ENCODE results near the gene COPZ2. TPM values are rescaled to one million over a fixed set of nuclear protein-coding genes. Genes with fewer than 3 reads are reported as not detected.
"Not testable (repeated sequence)": the region's sequence is repeated elsewhere in the genome, so short reads cannot be mapped to it uniquely, and the experiment has no call there.

The COPZ2 gene, protein sequence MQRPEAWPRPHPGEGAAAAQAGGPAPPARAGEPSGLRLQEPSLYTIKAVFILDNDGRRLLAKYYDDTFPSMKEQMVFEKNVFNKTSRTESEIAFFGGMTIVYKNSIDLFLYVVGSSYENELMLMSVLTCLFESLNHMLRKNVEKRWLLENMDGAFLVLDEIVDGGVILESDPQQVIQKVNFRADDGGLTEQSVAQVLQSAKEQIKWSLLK
- polyA plus RNA-seq (ENCODE audit: insufficient read length): 15.3 TPM
- long read RNA-seq, donor 1, partial matches to known transcripts: 0 of 3 reads
- long read RNA-seq, donor 1, other reads (novel, unspliced or antisense): 0 of 3 reads
- long read RNA-seq, donor 2, partial matches to known transcripts: 0 of 4 reads
- long read RNA-seq, donor 2, other reads (novel, unspliced or antisense): 0 of 4 reads
- long read RNA-seq, donor 3, partial matches to known transcripts: 0 of 3 reads
- long read RNA-seq, donor 3, other reads (novel, unspliced or antisense): 0 of 3 reads
- long read RNA-seq, donor 4, partial matches to known transcripts: 0 of 2 reads
- long read RNA-seq, donor 4, other reads (novel, unspliced or antisense): 0 of 2 reads
- long read RNA-seq, donor 5, partial matches to known transcripts: 0 of 3 reads
- long read RNA-seq, donor 5, other reads (novel, unspliced or antisense): 0 of 3 reads
- long read RNA-seq, donor 6, transcript COPZ2-210 (9 exons, 895 nt): major isoform, 5 of 10 reads
- long read RNA-seq, donor 6, partial matches to known transcripts: 5 of 10 reads
- long read RNA-seq, donor 6, other reads (novel, unspliced or antisense): 0 of 10 reads
- long read RNA-seq, donor 7, transcript COPZ2-210 (9 exons, 895 nt): major isoform, 5 of 221 reads
- long read RNA-seq, donor 7, partial matches to known transcripts: 194 of 221 reads
- long read RNA-seq, donor 7, other reads (novel, unspliced or antisense): 22 of 221 reads
- long read RNA-seq, donor 8, partial matches to known transcripts: 0 of 1 reads
- long read RNA-seq, donor 8, other reads (novel, unspliced or antisense): 0 of 1 reads

DNA sequence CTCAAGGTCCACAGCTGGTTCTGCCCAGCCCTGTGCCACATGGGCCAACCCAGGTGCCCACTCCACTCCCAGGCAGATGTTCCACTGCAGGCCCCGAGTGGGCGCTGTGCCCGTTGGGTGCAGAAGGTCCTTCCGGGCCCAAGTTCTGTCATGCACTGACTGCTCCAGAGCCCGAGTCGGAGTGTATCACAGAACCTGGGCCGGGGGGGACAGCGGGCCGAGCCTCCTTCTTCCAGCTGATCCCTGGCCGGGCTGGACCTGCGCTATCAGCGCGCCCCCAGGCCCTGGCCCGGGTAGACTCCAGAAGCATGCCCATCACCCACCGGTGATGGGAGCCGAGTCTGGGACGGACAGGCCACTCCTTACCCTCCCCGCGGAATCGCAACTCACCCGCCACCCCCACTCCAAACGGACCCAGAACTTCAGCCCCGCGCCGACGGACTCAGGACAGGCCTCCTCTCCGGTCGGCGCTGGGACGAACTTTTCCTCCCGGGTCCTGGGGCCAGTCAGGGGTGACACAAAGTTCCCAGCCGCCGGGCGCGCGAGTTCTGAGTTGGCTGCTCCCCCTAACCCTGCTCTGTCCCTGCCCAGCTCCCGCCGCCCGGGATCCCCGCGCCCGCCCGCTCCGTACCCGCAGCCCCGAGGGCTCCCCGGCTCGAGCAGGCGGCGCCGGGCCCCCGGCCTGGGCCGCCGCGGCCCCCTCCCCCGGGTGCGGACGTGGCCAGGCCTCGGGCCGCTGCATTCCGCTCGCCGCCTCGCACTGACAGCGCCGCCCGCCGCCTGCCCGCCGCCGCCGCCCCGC is at the start of gene COPZ2:
Gene COPZ2 (minus strand): TSS at position 762 of the 802 bp plus-strand sequence. CDS start 20 bp downstream, at position 742.
- no peak for DNase-seq

DNA sequence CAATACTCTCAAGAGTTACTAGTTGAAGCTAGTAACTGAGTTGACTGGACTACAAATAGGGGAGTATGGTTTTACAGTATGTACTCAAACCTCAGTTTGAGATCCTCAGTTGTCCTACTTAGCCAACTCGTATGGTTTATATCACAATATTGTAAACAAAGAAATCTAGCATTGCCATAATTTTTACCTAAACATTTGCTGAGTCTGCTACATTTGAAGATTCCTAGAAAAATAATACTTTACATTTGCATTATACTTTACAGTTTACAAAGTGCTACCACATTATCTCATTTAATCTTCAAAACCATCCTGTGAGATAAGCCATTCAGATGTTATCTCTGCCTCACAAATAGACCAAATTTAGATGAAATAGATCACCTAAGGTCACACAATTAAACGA is 47.3 kb upstream of the COPZ2 start:
- DNase-seq: no peak

- DNase-seq: no peak
Observed at GRCh38 chr17:48081858-48082257, 44.3 kb upstream of the COPZ2 start.

- DNase-seq: not testable (repeated sequence)
Observed at GRCh38 chr17:48077152-48077551, 39.6 kb upstream of the COPZ2 start.

DNA sequence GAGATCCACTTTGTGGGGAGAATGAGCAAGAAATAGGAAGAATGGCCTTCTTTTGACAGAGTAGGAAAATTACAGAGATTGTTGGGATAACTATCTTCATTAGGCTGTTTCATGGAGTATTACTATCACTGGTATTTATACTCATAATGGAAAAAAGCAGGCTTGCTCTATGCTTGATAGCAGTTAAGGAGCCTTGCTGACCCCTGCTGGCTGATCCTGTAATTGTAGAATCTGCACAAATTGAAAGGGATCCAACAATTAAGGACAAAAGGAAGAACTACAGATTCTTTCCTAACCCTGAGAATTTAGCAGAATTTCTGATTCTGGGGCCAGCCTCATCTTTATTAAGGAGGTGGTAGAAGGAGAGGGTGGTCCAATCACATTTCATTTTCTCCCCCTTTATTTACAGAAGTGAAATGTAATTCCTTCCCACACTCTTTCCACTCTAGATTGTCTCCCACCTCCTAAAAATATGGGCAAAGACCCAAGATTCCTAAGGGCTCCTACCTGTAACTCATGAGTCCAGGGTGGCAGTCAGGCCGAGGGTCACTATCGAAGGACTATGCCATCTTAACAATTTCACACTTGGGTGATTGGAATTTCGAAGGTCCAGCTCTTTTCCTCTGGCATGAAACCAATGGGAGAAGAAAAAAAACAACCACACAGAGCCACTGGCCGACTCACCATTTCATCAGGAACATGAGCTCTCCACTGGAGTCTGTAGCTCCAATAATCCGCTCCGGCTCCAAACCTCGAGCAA is 36.9 kb upstream of the COPZ2 start:
- DNase-seq: peak; percentile 78

GRCh38 chr17:48073566-48074094 is 36.0 kb upstream of the COPZ2 start:
- DNase-seq: not testable (repeated sequence)

DNA sequence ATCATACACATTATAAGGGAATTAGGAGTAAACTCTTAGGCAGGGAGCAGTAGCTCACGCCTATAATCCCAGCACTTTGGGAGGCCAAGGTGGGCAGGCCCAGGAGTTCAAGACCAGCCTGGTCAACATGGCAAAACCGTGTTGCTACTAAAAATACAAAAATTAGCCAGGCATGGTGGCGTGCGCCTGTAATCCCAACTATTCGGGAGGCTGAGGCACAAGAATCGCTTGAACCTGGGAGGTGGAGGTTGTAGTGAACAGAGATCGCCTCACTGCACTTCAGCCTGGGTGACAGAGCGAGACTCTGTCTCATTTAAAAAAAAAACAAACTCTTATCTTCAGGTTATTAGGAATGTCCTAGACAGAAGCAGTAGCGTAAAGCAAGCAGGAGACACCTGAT is 35.2 kb upstream of the COPZ2 start:
- DNase-seq: not testable (repeated sequence)

DNA sequence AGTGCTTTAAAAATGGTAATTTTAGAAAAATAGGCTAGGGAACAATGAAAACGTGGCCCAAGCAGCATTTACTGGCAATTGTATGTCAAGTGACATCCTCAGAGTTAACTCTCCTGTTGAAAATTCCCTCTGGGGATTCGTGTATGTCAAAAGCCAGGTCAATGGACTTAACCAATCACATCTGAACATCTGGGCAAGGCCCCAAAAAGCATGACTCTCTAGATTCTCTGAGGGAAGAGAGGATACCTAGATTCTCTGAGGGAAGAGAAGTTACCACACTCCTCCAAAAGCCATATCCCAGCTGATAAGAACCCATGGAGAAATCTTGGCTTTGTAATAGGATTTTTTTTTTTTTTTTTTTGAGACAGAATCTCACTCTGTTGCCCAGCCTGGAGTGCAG is 34.1 kb upstream of the COPZ2 start:
- no peak for DNase-seq

DNA sequence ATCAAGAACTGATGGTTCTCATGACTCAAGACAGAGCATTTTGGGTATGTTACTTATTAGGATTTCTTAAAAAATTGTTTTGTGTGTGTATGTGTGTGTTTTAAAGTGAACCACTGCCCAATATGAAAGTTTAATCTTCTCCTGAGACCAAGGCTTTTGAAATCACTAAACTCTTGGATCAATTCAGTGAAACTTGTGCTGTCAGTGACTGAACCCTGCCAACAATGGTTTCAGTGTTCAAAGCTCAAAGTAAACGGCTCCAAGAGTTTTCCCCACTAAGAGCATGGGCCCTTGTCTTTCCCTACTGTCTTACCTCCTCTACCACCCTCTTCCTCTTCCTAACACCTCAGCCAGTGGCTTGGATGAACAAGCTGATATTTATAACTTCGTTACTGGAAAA is 32.6 kb upstream of the COPZ2 start:
- no peak for DNase-seq

- DNase-seq: no peak
Observed at GRCh38 chr17:48068491-48068961, 30.9 kb upstream of the COPZ2 start.

GRCh38 chr17:48067808-48068207 is 30.2 kb upstream of the COPZ2 start:
- not testable (repeated sequence) for DNase-seq

GRCh38 chr17:48067245-48067644 is 29.6 kb upstream of the COPZ2 start:
- DNase-seq: no peak

DNA sequence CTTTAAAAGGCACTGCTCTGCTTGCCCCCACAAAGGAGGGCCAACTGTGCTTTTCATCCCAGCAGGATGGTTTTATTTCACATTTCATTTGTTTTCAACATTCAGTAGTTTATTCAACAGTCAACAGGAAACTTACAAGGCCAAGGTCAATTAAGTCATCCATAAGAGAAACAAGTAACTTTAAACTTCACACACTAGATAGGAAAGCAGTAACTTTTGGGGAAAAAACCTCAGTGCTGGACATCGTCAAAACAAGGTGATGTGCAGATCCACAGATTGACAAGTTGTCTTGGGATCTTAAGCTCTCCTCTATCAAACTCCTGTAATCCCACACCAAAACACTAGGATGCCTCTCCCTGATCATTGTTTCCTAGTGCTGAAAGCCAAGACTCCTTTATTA is 29.1 kb upstream of the COPZ2 start:
- no peak for DNase-seq

DNA sequence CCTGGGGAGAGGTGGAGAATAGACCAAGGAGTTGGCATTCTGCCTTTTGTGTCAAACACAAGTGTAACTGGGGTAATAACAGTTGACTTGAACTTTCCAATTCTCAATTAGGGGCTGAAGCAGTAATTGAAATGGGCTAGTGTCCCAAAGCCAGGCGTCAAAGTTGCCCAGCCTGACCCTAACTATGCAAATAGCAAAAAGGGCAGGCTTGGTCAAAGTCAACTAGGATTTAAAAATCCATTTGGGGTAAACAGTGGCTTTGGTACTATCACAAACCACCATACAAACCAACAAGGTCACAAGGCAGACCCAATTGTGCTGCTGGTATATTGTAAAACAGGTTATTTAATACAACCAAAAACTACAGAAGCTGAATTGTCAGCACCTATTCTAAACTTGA is 28.6 kb upstream of the COPZ2 start:
- no peak for DNase-seq

GRCh38 chr17:48064638-48065037 is 27.0 kb upstream of the COPZ2 start:
- no peak for DNase-seq

DNA sequence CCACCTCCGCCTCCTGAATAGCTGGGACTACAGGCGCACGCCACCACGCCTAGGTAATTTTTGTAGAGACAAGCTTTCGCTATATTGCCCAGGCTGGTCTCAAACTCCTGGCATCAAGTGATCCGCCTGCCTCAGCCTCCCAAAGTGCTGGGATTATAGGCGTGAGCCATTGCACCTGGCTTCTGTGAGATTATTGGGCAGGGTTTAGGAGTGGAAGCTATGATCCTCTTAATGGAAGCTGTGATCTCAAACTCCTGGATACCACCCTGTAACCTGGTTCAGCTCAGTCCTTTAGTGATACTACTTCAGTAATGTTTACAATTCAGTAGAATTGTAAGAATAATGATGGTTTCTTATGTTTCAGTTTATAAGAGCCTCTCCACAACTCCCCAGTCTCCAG is 24.7 kb upstream of the COPZ2 start:
- no peak for DNase-seq

- DNase-seq: no peak
Observed at GRCh38 chr17:48060249-48060648, 22.7 kb upstream of the COPZ2 start.

DNA sequence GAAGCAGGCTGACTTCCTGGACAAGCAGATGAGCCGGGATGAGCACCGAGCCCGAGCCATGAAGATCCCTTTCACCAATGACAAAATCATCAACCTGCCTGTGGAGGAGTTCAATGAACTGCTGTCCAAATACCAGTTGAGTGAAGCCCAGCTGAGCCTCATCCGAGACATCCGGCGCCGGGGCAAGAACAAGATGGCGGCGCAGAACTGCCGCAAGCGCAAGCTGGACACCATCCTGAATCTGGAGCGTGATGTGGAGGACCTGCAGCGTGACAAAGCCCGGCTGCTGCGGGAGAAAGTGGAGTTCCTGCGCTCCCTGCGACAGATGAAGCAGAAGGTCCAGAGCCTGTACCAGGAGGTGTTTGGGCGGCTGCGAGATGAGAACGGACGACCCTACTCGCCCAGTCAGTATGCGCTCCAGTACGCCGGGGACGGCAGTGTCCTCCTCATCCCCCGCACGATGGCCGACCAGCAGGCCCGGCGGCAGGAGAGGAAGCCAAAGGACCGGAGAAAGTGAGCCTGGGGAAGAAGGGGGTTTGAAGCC is 21.6 kb upstream of the COPZ2 start:
- no peak for DNase-seq

GRCh38 chr17:48058393-48059124 is 21.0 kb upstream of the COPZ2 start:
- DNase-seq: no peak

GRCh38 chr17:48057626-48058025 is 20.0 kb upstream of the COPZ2 start:
- DNase-seq: no peak

All from left kidney (tissue), 8 donors.